GM19193 (cell line): ENCODE measurements around the gene EDN2.

ENCODE experiments used
- POLR2A ChIP-seq: IDR thresholded peaks from 4 replicates; pipeline ENCODE4 v1.6.1; 2011; ENCODE audit not compliant: insufficient read depth, insufficient read length; ENCODE audit errors: extremely low read depth

EDN2 gene

GRCh38 chr1:41435570-41436178, 48.8 kb downstream of the EDN2 start:
- TF ChIP-seq POLR2A: no peak

GRCh38 chr1:41434748-41435449, 49.6 kb downstream of the EDN2 start:
- TF ChIP-seq POLR2A: no peak

DNA sequence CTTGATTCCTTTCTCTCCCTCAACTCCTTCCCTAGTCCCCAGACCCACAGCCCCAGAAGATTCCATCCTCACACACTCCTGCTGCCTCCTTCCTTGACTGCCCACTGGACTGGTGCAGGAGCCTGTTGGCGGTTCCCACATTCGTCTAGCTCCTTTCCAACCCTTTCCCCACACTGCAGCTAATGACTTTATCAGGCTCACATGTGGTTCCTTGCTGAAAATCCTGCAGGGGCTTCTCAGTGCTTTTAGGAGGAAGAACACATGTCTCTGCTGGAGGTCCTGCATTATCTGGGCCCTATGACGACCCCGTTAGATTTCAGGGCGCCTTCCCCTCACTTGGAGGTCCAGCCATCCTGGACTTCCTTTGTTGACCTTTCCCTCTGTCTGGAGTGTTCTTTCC, 50.2 kb downstream of the EDN2 start:
- no peak for TF ChIP-seq POLR2A

- TF ChIP-seq POLR2A: no peak
These were observed 51.0 kb downstream of the EDN2 start for GRCh38 chr1:41433501-41433900.

DNA sequence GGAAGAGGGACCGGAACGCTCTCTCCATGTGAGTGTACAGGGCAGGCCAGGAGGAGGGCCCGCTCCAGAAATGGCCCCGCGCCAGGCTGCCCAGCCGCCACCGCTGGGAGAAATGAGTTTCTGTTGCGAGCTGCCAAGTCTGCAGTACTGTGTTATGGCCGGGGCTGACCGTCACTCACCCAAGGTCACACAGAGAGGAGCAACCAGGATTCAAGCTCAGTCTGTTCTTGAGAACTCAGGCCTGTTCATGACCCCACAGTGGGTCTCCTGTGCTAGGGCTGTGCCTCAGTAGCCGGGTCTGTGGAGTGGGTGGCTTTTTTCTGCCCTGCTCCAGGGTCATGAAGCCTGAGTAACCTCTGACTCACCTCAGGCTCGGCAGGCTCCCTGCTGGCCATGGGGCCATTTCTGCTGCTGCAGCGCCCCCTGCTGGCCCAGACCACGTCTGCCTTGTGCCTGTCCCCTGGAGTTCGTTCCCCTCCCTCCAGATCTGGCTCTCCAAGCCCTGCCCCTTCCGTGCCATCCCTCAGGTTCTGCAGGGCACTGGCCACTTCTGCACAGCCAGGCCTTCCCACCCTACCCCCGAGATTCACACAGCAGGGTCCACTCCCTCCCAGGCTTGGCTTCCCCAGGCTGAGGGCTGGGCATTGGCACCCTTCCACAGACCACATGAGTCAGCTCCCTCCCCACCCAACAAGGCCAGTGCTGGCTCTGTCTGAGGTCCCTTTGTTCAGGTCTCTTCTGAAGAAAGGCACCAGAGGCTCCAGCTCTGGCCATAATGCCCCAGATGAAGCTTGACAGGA, 51.8 kb downstream of the EDN2 start:
- TF ChIP-seq POLR2A: no peak

GRCh38 chr1:41431490-41432350, 52.8 kb downstream of the EDN2 start:
- TF ChIP-seq POLR2A: no peak

GRCh38 chr1:41430582-41430981, 53.9 kb downstream of the EDN2 start:
- TF ChIP-seq POLR2A: no peak

DNA sequence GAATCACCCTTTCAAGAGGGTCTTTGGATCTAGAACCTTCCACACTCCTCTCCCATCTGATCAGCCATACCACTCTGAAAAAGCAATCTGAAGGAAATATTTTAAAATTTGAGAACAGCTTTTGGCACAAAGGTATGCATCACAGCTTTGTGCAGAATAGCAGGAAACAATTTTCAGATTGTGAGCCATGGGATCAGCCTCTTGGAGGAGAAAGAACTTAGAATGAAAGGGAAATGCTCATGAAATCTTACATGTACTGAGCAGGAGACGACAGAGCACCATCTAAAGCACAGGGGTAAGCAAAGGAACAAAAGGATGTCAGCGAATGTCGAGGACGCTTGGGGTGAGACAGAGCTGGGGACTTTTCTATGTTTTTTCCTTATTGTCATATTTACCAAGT, 54.4 kb downstream of the EDN2 start:
- no peak for TF ChIP-seq POLR2A

DNA sequence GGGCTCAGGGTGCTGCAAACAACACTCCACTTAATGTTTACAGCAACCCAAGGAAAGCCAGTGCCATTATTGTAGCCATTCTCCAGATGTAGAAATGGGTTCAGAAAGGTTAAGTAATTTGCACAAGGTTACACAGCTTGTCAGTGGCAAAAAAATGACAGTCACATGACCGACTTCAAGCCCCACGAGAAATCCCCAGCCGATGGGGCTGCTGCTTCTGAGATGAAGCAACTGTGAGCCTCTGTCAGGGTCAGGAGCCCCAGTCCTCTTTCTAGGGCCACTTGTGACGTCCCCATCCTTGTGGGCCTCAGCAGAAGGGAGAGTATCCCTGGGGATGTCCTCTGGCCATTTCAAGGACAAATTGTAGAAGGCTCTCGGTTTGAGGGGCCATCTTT, 54.8 kb downstream of the EDN2 start:
- TF ChIP-seq POLR2A: no peak
